HG03378 (cell line): ENCODE measurements around the gene TTC34.

ENCODE experiments used
- ATAC-seq: cut with Tn5 transposase; IDR thresholded peaks from one replicate; pipeline ENCODE4 v1.9.1; 2021; ENCODE audit warnings: mild to moderate bottlenecking, moderate library complexity; ENCODE audit not compliant: unreplicated experiment

The TTC34 gene, protein sequence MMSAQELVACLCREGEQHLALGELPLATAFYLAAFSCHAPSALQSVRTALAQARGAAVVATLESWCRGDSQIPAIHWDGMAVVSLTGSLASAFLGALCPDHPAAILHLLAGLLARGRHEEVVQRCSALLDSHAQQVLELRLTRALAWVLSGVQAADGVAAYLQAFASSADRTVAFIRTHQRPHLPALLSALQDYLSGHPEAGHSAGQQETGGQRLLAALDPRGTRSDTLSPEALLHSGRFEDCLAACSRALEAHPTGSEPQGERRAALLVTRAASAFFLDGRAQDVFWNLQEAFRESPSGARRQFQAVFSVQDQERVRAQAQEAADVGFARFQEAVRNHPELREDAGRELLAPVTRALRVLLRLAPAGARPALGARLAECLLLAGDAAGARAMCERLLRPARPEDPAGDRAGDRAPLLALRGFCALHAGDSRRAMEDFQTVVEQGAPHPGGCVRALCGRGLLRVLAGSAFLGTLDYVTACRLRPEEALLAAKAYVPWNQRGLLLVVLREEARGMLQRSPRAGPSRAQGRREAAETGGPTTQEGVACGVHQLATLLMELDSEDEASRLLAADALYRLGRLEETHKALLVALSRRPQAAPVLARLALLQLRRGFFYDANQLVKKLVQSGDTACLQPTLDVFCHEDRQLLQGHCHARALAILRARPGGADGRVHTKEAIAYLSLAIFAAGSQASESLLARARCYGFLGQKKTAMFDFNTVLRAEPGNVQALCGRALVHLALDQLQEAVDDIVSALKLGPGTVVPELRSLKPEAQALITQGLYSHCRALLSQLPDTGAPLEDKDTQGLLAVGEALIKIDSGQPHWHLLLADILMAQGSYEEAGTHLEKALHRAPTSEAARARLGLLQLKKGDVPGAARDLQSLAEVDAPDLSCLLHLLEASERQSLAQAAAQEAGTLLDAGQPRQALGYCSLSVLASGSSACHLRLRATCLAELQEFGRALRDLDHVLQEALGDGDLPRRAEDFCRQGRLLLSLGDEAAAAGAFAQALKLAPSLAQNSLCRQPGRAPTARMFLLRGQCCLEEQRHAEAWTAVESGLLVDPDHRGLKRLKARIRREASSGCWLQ

DNA sequence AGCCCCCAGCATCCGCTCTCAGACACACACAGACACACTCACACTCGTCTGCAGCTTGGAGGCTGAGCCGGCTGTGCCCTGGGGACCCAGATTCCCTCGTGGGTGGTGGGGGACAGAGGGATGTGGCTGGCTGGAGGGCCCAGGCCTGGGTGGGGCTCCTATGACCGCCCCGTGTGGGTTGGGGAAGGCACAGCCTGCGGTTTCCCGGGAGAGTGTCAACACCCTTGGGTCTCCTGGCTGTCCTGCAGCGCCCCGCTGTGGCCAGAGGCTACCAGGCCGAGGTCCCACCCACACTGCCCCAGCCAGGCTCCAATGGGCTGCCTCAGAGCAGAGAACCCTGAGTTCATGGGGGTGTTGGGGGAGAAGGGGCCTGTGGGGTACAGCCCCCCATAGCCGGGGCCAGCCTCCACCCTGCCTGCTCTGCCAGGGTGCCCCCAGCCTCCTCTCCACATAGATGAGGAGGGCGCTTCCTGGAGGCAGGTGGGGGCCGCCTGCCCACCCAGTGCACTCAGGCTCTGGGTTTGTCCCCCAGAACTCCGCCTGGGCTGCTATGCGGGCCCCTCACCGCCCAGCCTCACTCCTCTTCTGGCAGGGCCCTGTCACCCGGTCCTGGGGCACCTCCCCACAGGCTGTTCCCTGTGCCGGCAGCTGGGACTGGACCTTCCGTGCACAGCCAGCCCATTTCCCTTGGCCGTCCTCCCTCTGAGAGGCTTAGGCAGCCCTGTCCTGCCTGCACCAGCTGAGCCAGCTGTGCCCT lies at the start of gene TTC34:
Gene TTC34, minus strand, starts transcription at position 159 of the 757 bp plus-strand sequence. CDS start 866 bp downstream, outside the sequence.
- ATAC-seq, result no peak

DNA sequence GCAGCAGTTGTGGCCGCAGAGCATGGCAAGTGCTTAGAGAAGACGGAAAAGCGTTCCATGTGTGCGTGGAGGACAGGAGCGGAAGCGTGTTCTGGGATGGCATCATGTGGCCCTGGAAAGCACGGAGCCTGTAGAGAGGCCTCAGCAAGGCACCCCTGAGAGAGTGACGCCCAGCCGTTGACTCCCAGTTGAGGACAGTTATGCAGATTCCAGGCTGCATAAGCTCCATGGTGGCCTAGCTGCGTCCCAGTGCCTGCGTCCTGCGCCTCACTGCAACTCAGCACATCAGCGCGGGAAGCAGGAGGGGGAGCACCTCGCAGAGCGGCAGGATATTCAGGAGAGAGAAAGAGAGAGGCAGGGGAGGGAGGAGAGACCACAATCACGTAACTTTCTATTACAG lies 49.0 kb upstream of the TTC34 start:
- no peak for ATAC-seq

DNA sequence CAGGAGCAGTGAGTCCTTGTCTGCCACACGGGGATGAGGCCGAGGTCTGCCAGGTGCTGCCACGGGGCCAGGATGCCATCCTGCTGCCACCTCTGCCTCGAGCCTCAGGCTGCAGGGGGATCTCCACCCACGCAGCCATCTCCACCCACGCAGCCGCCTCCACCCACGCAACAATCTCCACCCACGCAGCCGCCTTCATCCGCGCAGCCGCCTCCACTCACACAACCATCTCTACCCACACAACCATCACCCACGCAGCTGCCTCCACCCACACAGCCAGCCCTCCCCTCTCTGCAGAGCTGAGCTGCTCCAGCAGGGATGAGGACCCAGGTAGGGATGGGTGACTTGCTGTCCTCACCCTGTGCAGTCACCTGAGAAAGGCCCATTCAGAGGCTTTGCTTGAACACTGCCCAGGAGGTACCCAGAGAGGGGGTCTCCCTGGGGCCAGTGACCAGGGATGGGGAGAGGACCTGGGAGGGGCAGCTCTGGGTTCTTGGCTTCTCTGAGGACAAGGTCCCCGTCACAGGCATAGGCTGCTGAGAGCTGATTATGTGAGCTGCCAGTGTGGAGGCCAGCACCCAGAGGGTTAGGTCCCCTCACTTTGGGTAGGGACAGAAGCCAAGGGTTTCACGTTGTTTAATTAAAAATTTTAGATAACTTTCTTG lies 46.6 kb upstream of the TTC34 start:
- no peak for ATAC-seq

DNA sequence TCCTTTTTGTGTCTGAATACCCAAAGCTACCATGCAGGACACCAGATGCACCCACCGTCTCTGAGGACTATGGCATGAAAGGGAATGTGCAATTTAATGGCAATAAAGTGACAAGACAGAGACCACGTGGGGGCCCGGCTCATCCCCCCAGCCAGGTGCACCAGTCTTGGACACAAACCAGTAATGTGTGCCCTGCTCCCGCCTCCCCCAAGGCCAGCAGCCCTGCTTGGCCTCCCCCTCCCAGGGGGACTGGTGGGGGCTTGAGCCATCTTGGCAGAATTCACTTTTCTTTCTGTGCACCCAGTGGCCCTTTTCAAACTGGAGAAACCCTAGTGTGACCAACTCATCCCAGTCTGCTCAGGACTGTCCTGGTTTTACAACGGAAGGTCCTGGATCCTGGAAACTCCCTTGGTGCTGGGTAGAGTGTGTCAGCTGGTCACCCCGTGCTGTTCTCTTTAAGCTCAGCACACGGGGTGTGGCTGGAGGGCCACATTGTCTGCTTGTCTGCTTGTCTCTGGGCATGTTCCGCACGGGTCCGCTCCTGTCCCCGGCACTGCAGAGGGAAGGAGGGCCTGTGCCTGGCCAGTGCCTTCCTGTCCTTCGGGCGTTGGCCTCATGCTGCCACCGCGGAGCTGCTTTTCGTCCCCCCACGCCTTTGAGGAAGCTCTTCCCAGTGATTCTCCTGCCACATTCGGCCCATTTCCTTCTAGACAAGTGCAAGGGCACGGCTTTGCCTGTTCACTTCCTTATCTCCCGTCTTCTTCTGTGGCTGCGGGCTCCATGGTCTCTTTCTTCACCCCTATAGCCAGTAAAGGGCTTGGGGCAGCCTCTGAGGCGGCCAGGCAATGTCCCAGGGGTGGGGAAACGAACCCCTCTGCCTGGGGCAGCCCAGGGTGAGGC lies 45.8 kb upstream of the TTC34 start:
- ATAC-seq, result no peak

DNA sequence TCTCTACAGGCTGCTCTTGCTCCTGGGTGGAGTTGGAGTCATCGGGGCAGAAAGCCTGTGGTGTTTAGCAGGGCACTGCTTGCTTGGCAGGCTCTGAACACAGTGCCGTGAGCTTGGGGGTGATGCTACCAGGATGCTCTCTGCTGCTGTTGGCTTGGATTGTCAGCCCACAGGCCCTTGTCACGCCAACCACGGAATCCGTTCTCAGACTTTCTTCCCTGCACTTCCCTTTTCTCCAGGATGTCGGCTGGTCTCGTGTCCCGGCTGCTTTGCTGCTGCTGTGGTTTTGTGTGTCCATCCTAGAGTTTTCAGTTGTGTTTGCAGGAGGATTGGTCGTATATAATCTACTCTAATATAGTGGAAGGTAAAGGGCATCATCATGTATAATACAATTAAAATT lies 44.4 kb upstream of the TTC34 start:
- ATAC-seq, result no peak

DNA sequence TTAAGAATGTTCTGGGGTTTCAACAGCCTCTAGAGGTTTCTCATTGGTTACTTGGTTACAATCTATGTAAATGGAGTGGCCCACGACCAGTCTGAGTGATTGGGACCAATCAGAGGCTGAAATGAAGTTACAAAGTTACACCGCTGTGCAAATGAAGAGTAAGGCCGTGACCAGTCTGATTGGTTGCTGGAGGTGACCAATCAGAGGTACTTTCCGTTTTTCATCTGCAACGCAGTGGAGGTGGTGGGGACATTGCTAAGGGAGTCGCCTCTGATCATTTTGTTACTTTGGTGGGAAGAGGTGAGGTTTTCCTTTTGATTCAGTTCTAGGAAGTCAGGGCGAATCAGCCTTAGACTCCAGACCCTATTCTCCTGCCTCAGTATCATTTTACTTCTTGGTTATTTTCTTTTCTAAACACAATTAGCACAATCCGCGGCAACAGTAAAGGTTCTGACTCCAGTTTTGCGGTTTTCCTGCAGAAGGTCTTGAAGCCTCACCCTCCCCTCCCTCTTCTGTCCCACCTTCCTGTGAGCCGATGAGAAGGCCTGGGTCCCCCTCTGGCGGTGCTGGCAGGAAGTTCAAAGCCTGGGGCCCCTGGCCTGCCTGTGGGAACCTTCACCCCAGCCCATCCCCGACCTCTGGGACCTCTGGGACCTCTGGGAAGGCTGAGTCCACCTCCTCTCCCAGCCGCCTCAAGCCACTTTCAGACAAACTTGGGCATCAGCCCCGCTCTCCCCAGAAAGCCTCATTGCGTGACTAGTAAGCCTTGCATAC lies 38.7 kb upstream of the TTC34 start:
- ATAC-seq, result no peak

DNA sequence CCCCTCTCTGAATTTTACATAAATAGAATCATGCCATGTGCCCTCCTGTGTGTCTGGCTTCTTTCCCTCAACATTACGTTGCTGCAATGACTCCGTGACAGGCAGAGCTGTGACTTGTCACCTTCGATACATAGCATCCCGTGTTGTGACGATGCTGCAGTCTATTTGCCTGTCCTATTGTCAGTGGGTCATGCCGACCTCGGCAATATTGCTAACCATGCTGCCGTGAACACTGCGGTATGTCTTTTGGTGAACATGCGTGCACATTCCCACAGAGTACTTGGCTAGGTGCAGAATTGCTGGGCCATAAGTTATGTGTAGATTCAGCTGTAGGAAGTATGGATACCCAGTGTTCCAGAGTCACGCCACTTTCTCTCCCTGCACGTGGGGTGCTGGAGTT lies 36.3 kb upstream of the TTC34 start:
- ATAC-seq, result no peak

DNA sequence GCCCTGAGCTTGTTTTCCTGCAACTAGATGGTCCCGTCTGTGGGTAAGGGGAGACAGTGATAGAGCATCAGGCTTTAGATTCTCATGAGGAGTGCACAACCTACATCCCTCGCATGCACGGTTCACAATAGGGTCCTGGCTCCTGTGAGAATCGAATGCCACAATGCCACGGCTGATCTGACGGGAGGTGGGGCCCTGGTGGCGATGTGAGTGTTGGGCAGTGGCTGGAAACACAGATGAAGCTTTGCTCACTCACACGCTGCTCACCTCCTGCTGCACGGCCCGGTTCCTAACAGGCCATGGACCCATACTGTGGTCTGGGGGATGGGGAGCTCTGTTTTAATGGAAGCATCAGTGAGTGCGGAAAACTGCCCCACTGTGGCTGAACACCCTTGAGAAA lies 35.8 kb upstream of the TTC34 start:
- ATAC-seq, result no peak

DNA sequence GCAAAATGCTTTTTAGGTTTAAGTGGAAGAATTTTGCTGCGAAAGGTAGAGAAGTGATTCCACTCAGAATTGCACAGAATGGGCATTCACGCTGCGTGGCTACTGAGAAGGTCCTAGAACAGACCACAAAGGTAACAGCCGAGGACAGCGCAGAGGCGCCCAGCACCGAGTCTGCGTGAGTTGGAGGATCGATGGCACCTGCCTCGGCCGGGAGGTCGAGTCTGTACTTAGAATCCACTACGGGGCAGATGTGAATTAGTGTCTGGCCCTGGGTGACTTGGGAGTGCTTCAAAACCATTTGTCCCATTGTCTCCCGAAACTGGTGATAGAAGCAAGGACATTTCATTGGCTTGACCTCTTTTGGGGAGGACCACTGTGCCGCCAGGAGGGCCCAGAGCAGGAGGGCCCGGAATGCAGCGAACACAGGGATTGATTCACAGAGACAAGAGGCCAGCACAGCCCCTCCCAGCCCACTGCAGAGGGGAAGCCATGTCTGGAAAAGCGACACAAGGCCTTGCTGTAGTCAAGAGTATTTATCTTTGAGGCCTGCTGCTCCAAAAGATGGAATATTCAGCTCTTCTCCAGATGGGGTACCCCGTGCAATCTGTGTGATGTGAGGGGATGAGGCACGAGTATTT lies 35.0 kb upstream of the TTC34 start:
- ATAC-seq, result no peak

DNA sequence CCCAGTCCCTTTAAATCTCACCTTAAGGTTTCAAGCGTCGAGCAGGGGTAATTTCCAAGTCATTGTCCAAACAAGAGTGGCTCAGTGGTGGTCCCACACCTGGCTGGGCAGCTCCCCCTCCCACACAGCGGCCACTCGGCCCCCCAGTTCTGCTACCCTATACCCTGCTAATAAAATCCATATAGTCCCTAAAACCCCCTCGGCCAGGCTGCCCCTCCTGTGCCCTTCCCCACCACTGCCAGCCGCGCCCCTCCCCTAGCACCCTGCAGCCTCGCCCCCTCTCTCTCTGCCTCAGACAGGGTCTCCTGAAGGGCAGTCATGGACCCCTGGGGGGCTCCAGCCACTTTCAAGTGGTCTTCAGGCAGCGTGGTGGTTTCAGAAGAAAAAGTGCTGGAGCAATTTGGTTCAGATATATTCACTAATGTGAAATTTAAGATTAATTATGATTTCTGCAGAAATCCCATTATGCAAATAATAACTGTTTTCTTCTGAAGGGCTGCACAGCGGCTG lies 34.2 kb upstream of the TTC34 start:
- no peak for ATAC-seq

DNA sequence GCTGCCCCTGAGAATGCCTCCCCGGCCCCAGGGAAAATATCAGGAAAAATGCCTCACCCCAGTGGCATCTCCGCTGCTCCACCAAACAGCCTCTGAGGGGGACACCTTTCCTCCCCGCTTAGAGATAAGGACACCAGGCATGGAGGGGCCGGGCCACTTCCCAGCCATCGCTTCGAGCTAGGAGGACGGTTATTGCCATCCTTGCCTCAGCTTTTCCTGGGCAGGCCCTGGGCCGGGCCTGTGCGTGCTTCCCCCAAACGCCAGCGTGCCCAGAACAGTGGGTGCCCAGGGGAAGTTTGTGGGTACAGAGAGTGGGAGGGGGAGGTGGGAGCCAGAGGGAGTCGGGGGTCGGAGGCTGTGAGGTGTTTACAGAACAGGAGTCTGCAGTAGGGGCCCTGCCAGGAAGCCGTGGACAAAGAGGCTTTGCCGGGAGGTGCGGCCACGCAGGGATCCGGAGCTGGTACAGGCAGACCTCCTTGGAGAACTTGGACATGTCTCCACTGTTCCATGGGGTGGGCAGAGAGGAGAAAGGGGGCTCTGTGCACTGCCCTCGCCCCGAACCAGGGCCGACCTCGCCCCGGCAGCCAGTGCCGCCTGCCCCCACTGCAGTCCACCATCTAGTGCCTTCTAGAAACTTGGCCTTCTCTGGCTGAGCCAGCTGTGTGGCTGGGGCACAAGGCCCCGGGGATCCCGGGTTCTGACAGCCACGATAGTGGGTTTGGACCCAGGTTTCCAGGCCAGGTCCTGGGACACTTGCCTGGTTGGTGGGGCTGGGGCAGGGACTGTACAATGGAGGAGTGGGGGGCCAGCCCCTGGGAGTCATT lies 33.5 kb upstream of the TTC34 start:
- ATAC-seq, result no peak

DNA sequence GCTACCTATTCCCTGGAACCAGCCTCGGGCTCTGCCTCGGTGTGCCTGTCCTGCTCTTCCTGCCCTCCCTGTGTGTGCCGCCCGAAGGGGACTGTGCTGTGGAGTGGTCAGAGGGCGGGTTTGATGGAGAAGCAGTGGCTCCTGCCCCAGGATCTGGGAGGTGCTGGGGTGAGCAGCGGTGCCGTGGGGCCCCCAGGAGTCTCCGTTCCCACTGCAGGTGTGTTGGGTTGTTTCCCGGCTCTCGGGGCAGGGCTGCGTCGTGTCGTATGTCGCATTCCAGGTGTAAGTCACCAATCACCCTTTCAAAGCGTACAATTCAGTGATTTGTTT lies 32.6 kb upstream of the TTC34 start:
- ATAC-seq, result no peak

DNA sequence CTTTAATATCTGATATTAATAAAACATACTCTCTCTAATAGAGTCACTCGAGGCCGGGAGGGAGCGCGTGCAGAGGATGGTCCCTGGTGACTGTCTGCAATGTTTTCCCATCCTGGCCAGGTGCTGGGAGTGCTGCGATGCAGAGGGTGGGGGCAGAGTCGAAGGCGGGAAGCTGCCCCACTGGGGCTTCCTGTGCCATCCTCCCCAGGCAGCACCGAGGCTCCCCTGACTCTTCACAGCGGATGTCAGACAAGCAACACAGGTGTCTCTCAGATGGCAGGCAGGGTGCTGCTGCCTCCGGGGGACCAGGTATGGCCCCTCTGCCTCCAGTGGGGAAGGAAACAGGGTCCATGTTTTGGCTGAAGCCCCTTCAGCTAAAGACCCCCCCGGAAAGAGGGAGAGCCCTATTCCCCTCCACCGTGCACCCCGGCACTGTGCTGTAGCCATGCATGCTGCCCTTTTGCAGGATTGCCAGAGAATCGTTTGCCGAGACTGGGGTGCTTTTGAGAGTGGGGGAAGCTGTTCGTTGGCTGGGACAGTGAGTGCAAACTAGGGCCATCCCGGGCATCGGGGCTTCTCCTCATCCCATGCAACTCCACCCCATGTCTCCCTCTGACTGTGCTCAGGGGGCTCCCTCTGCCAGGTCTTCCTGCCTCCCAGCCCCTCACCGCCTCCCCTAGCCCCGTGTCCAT lies 32.1 kb upstream of the TTC34 start:
- no peak for ATAC-seq

DNA sequence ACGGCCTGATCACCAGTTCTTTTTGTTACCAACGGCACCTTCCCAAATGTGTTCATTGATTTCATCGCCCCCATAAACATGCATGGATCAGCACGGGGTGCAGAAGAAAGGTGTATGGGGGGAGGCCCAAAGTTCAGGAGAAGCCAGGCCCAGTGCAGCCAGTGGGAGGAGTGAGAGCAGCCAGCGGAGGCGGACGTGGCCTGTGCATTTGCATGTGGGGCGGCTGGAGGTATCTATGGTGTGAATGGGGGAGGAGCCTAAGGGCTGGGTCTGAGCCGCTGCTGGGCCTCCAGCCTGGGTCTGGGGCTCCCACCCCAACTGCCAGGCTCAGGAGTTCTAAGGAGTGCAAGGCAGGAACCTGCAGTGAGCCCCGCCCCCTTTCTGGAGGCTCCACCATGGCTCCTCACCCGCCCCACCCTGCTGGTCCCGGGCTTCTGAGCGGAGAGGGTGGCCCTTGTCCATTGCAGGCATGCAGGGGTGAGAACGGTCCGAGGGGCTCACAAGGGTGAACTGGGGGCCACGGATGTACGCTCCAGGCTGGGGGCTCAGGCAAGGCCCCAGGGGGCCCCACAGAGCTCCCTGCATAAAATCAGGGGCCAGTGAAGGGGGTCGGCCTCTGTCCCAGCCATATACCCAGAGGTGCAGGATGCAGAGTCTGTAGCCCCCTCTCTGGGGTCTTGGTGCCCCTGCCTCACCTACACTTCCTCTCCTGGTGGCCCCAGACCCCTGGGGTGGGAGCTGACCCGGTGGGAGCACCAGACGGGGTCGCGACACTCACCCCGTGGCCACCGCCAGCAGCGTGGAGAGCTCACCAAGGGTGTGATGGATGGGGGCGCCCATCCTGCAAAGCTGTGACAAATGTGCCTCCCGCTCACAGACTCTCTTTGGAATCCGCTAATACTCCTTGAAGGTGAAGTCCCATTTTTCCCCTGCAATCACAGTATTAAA lies 31.3 kb upstream of the TTC34 start:
- ATAC-seq, result no peak

DNA sequence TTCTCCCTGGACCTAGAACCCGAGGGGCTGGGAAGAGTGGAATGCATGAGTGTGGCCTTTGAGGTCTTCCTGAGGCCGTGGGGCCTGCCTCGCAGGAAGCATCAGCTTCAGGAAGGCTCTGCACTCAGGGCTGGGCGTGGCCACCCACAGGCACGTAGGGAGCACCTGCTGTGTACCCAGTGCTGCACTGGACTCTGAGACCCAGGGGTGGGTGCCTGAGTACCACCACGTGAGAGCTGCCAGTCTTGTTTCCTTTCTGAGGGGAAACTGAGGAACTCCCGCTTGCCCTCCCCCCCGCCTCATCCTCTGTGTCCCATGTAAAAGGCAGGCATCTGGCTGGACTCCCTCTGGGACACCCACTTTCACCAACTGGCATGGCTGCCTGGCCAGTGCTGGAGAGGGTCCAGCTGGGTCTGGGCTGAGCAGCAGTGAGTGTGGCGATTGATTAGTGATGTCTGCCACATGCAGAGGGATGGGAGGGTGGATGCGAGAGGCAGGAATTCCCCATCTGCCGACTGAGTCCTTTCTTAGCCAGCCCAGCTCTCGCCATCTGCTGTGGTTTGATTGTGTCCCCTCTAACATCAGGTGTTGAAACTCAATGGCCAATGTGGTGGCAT lies 30.2 kb upstream of the TTC34 start:
- no peak for ATAC-seq
